ENCODE measurements around the gene PLOD1. TPM values are rescaled to one million over a fixed set of nuclear protein-coding genes. Genes with fewer than 3 reads are reported as not detected.

The PLOD1 gene
- total and polyA plus RNA-seq, 12 donors: 27.3 to 102 (median 48.5) TPM

DNA sequence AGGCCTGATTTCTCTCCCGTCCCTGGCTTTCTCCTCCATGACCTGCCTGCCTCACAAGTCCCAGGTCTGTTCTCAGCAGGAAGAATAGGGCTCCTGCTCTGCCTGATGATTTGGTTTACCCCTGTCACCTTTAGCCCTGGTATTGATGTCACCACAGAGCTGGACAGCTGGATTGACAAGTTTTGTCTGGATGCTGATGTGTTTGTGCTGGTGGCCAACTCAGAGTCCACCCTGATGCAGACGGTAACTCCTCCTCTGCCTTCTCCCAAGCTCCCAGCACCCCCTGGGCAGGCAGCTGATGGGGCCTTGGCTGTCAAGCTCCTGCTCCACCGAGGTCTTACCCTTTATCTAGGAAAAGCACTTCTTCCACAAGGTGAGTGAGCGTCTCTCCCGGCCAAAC lies 64.1 kb downstream of the PLOD1 start:
- 74 to 81% methylated on average over 5 of the region's 5 CpGs for WGBS, 2 donors
- Histone ChIP-seq H3K36me3 (peaks cover 5 to 100% (median 93%) of the 10 kb centered on the region in 9 donors), H3K27ac (no peak overlapping the region), H3K4me3 (no peak overlapping the region), H3K9me3 (no peaks in the 10 kb centered on the region), H3K4me1 (peaks cover 0 to 20% (median 7%) of the 10 kb centered on the region in 9 donors), H3K27me3 (no peaks in the 10 kb centered on the region)
- ATAC-seq (no peak), DNase-seq (no peak)
- no peak for TF ChIP-seq CTCF (IDR thresholded peaks at IDR 0.05)
- intact Hi-C loops (cut with DNase I): no loop called here

DNA sequence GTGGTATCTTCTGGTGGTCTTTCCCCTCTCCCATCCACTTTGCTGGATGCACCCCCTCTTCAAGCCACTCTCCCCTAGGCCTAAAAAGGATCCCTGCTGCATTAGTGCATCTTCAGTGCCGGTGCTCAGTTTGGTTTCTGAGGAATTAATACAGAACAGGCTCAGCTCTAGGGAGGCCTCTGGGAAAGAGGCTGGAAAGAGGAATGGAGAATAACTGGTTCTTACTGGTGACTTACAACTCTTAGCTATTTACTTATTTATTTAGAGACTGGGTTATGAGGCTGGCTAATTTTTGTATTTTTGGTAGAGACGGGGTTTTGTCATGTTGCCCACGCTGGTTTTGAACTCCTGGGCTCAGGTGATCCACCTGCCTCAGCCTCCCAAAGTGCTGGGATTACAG lies 64.7 kb downstream of the PLOD1 start:
- peaks cover 5 to 100% (median 93%) of the 10 kb centered on the region in 9 donors for H3K36me3 ChIP-seq
- 80 to 98% methylated on average over 3 of the region's 3 CpGs for WGBS, 2 donors
- H3K4me3 ChIP-seq: no peak overlapping the region
- DNase-seq (no peak), ATAC-seq (no peak)
- H3K27me3 ChIP-seq: no peaks in the 10 kb centered on the region
- intact Hi-C loops (cut with DNase I): no loop called here
- no peak for TF ChIP-seq CTCF (IDR thresholded peaks at IDR 0.05)
- H3K9me3 ChIP-seq: no peaks in the 10 kb centered on the region
- peaks cover 0 to 20% (median 7%) of the 10 kb centered on the region in 9 donors for H3K4me1 ChIP-seq
- peak overlapping the region in 2 of 10 donors; percentile 5 to 10 for H3K27ac ChIP-seq

DNA sequence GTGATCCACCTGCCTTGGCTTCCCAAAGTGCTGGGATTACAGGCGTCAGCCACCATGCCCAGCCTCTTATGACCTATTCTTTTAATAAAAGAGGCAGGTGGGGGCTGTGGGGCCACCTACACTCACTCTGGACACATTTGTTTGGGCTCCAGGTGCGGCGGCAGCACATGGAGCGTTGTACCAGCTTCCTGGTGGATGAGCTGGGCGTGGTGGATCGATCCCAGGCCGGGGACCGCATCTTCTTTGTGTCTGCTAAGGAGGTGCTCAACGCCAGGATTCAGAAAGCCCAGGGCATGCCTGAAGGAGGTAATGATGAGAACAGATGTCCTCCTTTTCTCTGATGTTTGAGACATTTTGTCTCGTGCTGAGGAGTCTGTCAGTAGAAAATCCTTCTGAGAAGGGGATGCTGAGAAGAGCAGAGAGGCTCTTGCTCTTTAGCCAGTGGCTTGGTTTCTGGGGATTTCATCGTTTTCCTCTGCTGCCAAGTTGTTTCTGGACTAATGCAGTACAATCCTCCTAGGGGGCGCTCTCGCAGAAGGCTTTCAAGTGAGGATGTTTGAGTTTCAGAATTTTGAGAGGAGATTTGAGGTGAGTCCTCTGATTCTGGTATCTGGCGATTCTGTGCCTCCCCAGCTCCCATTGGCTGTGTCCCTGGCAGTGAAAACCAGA lies 66.9 kb downstream of the PLOD1 start:
- Histone ChIP-seq H3K4me3 (no peak overlapping the region), H3K9me3 (no peaks in the 10 kb centered on the region), H3K36me3 (peaks cover 5 to 100% (median 93%) of the 10 kb centered on the region in 9 donors), H3K27ac (peak overlapping the region in 8 of 10 donors; percentile 10 to 71 (median 42)), H3K27me3 (no peaks in the 10 kb centered on the region), H3K4me1 (peaks cover 0 to 24% (median 4%) of the 10 kb centered on the region in 9 donors)
- no peak for DNase-seq
- 76 to 80% methylated on average over 14 of the region's 14 CpGs for WGBS, 2 donors
- intact Hi-C loops (cut with DNase I): no loop called here
- peak in 6 of 9 donors; percentile 43 to 61 (median 51) for TF ChIP-seq CTCF (IDR thresholded peaks at IDR 0.05)
- ATAC-seq: no peak

DNA sequence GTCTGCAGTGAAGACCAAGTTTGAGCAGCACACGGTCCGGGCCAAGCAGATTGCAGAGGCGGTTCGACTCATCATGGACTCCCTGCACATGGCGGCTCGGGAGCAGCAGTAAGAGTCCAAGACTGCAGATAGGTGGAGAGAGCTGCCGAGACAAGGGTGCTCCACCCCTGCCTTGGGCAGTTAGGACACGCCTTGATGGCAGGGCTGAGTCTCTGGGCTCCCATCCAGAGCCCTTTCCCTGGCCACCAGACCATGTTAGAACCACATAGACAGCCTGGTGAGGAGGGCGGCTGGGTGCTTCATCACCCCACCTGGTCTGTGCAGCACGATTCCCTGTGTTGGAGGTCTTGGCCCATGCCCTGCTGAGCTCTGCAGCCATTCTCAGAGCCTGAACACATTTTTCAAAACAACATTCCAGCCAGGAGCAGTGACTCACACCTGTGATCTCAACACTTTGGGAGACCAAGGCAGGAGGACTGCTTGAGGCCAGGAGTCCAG lies 67.5 kb downstream of the PLOD1 start:
- Histone ChIP-seq H3K9me3 (no peaks in the 10 kb centered on the region), H3K27me3 (no peaks in the 10 kb centered on the region), H3K4me1 (peaks cover 0 to 26% (median 4%) of the 10 kb centered on the region in 9 donors), H3K4me3 (no peak overlapping the region), H3K36me3 (peaks cover 11 to 100% (median 94%) of the 10 kb centered on the region in 9 donors), H3K27ac (peak overlapping the region in 7 of 10 donors; percentile 20 to 71 (median 44))
- ATAC-seq (peak; percentile 63 to 86 (median 76)), DNase-seq (peak; percentile 51 to 56)
- intact Hi-C loops (cut with DNase I): no loop called here
- WGBS, 2 donors: 71 to 72% methylated on average over 10 of the region's 10 CpGs
- no peak for TF ChIP-seq CTCF (IDR thresholded peaks at IDR 0.05)
